Suppressor macrophage treated with lipopolysaccharide for 1 hour (primary cell): ENCODE results near the gene HTR5A.

Experiments used
- DNase-seq, 3 donors: peaks; one replicate each; pipeline ENCODE4 v3.0.0-alpha.2; 2020 to 2022

HTR5A gene

DNA sequence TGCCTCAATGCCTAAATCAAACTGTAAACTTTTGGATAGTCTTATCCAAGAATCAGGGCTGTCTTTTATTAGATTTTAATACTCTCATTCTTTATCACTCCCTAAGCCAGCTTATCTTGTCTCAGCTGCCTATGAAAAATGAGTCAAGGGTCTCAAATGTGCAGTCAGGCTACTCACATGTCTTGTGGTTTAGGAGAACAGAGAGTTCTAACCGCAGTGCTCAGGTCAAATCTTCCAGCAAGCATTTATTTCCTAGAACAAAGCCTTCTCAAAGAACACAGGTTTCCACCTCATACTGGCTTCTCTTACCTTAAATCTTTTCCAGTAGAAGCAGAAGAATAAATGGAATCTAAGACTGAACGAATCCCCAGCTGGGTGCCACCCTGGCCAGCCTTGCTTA is 23.5 kb downstream of the HTR5A start:
- no peak for DNase-seq

DNA sequence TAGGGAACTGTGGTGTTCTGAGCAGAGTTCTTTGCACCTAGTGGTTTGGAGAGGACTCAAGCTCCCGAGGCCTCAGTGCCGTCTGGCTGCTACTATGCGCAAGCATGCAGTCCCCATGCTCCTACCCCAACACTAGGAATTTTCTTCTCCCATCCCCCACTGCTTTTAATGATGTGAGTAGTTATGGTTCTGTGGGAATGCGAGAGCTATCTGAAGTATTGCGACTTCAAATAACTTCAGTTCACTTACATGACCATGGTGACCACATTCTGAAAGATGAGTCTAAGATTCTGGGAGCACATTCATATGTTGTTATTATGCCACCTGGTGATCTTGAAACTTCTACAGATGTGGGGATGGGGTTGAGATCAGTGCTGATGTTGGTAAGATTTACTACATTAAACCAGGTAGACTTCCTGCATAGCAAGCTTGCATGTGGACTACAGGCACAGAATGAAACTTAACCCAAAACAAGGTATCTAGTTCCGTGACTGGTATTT is 24.6 kb downstream of the HTR5A start:
- DNase-seq = no peak

DNA sequence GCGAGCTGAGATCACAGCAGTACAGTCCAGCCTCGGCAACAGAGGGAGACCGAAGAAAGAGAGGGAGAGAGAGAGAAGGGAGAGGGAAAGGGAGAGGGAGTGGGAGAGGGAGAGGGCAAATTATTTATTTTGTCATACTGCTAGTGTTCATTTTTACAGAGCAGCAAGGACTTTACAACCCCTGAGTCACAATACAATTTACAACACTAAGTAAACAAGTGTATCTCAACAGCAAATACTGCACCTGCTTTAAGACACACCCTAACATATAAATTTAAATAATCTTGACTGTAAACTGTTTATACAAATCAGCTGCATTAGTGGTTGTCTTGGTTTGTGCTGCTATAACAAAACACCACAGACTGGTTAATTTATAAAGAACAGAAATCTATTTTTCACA is 27.2 kb downstream of the HTR5A start:
- no peak for DNase-seq

DNA sequence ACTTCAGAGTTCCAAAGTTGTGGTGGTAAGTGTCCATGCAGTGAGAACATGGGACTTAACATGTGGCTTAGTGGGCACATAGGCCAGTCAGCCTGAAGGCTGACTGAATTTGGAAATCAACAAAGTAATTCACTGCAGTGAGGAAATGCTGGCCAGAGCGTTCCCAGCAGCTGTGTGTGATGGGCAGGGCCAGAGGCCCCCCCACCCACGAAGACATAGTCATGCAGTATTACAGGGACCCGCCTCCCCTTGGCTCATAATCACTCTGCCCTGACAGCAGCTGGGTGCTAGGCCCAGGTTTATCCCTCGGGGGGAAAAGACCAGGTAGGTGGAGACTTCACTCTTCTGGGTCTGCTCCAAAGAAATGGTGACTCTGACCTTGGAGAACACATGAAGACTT is 33.7 kb downstream of the HTR5A start:
- no peak for DNase-seq

DNA sequence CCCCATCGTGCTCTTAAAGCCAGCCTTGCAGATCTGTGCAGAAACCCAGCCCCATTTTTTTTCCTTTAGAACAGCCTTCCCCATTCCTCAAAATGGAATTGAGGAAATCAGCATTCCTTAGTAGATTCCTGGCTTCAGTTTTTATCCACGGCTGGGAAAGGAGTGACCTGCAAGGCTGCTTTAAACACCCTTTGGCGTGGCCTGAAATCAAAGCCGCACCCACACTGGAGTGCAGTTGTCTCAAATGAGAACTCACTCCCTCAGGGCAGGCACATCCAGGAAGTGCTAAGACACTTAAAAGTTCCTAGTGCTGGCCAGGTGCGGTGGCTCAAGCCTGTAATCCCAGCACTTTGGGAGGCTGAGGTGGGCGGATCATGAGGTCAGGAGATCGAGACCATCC is 34.8 kb downstream of the HTR5A start:
- DNase-seq = no peak

DNA sequence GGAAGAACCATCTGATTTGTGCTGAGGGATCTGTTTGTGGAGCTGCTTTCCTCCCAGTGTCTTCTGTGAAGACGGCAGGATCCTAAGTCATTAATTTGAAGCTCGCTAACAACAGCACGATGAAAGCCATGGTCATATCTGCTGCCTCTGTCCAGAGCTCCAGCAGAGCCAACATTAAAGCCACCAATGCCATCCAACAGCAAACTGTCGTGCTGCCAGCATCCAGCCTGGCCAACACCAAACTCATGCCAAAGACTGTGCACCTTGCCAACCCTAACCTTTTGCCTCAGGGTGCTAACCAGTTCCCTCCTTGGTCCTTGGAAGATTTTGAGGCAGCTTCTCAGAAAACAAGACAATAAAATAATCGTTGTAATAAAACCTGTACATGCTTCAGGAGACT is 36.2 kb downstream of the HTR5A start:
- no peak for DNase-seq

DNA sequence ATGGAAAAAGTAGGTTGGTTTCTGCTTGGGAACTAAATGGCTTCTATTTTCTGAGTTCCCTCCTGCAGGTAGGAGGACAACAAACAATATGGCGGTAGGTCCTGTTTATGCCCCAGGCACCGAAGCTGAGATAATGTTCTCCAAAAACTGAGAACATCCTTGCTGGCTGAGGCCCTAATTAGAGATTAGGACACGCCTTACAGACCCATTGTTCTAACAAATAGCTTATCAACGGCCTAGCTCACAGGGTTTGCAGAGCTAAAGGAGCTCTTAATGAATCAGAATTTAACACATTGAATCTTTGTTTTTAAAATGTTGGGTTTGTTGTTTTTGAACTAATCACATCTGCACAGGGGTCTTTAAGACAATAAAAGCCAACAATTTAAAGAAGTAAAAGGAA is 37.0 kb downstream of the HTR5A start:
- no peak for DNase-seq

DNA sequence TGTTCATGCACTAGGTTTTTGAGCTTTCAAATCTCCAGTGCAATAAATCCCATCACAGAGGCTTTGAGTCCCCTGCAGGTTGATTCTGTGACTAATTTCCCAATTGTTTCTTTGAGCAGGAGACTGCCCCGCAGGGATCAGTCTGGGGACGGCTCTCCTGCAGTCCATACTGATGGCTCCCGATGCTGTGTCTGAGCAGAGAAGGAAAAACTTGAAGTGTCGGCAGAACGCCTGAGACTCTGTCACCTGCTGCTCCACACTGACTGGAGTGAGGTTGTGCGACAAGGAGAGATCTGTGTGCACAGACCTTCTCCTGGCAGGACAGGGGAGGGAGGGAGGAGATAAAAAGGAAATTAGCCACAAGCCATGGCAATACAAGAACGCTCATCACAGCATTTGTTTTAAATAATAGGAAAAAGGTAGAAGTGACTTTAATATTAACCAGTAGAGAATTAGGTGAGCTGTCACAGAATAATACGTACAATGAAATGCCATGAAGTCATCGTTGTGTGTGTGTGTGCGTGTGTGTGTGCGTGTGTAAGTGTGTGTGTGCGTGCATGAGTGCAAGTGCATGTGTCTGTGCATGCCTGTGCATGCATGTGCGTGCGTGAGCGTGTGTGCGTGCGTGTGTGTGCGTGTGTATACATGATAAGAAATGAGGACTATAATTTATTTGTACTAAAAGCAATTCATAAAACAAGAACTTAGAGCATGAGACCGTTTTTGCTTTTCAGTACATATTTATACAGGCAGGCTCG is 38.2 kb downstream of the HTR5A start:
- no peak for DNase-seq

DNA sequence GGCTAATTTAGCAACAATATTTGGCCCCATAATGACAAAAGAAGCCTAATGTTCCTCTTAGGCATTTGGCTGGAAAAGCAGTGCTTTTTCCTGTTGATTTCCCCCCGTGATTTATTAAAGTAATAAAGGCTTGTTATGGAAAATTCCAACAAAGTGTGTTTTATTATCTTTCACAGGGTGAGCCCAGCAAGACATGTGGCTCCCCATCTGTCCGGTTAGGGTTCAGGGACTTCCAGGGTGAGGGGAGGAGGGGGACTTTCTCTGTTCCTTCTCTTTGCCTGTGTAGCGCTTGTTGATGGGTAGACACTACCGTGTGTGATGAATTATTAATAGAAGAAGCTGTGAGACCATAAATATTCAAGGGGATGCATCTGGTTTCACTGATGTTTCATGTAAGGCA is 39.0 kb downstream of the HTR5A start:
- DNase-seq = no peak

DNA sequence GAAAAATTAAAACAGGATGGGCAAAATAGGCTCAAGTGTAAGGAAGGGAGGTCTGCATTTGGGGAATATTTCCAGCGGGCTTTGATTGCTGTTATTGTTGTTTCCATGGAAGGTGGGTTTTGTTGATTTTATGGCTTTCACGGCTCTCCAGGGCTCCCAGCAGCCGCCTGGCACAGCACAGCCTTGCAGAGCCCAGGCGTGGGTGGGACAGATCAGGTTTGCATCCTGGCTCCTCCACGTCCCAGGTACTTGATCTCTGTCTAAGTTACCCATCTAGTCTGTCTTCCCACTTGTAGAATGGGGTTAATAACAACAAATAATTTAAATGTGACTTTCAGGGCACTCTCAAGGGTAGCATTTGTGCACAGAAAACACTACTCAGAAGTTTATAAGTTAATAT is 45.2 kb downstream of the HTR5A start:
- DNase-seq = no peak

DNA sequence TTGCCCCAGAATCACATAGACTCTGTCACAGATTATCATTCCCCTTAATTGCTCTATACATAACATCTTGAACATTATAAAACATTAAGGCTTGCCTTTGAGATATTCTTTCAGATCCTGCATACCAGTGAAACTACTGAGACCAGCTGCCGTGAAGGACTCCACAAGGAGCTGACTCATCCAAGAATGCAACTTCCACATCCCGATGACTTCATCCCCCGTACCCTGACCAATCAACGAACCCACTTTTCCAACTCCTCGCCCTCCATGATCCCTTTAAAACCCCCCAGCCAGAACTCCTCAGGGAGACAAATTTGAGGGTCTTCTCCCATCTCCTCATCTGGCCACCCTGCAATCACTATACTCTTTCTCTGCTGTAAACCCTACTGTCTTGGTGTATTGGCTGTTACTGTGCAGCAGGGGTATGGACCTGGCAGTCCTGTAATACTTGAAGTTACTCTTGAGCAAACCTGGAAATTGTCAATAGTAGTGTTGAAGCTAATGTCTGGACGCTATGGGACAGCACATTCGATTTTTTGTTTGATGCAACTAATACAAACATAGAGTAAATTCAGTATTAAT is 49.8 kb downstream of the HTR5A start:
- no peak for DNase-seq

DNA sequence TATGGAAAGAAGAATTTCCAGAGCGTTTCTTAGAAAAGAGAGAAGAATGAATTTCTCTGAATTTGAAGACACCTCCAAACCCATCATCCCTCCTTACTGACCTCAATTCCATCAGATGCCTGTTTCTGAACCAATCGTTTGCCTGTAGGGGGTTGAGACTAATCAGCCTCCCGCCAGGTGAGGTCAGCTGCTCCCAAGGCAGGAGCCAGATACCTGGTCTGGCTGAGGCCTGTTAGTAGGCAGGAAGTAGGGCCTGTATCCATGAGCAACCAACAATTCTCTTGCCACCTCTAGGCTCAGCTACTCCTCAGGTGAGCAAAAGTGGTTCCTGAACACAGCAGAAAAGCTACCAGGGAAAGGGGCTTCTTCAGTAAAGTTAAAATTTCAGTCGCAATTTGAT is 50.3 kb downstream of the HTR5A start:
- no peak for DNase-seq

DNA sequence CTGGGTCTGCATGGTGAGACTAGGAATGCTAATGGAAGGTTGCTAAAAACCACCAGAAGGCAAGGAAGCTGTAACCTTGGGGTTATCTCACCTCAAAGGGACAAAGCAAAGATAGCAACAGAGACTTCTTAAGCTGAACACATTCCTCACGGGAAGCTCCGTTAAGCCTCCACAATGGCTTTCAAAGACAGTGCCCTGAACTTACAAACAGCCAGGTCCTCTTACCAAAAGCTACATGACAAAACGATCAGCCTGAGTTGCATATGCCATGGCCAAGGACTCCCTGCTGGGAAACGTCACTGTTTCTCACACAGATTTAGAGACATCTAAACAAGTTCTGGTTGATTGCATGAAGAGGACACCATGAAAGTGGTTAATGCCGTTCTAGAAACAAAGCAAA is 52.7 kb downstream of the HTR5A start:
- no peak for DNase-seq

DNA sequence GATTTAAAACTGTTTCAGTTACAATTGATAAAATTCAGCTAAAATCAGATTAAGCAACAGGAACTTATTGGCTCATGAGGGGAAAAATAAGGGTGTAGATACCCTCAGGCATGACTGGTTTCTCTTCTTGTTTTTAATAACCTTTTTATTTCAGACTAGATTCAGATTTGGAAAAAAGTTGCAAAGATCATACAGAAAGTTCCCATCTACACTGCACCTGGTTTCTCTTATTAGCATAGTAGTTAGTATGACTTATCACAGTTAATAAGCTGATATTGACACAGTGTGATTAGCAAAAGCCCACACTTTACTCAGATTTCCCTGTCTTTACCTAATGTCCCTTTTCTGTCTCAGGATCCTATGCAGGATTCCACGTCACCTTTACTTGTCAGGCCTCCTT is 53.3 kb downstream of the HTR5A start:
- no peak for DNase-seq

DNA sequence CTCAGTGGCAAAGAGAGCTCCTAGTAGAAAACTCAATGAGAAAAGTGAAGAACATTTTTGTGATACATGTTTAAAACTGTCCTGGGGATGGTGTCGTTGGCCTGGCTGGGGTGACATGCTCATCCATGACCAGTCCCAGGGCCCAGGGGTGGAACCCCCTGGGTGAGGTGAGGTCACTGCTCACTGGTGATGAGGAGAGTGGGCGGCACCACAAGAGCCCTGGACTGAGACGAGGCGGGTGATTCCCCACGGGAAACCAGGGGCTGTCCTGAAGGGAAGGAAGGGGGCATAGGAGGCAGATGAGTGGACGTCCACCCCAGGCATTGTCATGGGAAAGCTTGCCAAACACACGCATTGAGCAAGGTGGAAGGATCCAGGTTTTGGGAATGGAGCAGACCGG is 54.6 kb downstream of the HTR5A start:
- peak; percentile 11 to 58 (median 27) for DNase-seq

DNA sequence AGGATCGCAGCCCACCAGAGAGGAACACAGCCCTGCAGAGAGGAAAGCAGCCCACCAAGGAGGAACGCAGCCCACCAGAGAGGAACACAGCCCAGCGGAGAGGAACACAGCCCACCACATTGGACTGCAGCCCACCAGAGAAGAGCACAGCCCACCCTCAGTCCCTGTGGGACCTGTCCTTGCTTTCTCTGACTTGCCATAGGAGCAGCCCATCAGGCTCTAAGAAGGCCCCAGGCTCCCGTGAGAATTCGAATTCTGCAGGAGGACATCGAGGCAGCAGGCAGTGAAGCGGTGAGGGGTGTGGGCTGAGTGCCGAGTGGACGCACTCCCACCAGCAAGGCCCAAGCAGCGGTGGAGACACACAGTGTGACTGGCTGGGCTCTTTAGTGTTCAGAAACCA is 59.1 kb downstream of the HTR5A start:
- no peak for DNase-seq

DNA sequence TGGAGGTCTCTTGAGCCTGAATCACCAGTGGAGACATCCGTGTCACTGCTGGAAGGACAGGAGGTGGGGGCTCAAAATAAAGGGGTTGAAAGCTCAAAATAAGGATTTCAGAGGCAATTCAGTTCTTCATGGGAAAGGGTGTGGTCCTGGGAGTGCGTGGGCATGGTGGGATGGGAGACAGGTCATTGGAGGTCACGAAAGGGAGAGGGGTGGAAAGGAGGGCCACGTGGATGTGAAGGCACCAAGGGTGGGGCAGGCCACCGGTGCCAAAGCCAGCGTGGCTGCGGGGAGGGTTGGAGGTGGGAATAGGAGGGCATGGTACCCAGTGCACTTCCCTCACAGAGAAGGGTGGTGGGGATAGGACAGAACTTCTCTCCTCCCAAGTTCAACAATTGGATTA is 59.7 kb downstream of the HTR5A start:
- no peak for DNase-seq

DNA sequence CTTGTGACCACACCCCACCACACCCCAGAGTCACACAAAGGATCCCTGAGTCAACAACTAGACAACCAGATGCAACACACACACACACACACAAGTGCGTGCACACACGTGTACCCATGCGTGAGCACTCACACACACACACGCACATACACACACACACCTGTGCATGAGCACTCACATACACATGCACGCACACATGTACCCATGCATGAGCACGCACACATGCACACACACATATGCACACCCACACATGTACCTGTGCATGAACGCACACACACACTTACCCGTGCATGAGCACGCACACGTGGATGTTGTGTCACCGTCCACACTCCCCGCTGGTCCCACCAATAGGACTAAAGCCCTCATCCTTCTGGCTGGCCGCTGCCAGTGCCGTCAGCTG is 60.4 kb downstream of the HTR5A start:
- DNase-seq = no peak

DNA sequence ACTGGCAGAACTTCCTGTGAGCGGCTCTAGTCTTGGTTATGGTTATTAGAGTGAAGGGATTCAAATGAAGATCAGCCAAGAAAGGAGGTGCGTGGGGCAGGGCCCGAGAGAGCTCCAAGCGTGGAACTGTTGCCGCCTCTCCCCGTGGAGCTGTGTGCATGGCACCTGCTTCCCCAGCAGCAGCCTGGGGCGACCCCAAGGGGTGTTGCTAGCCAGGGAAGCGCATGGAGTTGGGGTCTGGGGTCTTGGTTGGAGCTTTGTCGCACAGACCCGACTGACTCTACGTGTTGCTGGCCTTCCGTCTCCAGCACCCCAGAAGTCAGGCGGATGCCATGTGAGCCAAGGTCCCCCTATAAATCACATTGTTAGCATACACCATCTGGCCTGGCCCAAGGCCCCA is 61.0 kb downstream of the HTR5A start:
- no peak for DNase-seq

DNA sequence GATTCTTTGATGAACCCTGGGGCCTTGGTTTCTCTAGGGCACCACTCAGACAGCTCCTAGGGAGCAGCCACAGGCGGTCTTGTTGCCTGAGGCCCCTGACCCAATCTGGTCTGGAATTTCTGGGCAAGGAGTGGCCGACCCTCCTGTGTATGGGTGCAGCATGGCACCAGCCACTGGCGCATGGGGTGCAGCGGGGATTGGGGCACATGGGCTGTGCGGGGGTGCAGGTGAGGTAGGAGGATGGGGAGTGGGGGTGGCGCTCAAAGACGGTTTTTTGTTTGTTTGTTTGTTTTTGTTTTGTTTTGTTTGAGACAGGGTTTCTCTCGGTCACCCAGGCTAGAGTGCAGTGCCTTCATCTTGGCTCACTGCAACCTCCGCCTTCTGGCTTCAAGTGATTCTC is 62.3 kb downstream of the HTR5A start:
- DNase-seq = no peak

DNA sequence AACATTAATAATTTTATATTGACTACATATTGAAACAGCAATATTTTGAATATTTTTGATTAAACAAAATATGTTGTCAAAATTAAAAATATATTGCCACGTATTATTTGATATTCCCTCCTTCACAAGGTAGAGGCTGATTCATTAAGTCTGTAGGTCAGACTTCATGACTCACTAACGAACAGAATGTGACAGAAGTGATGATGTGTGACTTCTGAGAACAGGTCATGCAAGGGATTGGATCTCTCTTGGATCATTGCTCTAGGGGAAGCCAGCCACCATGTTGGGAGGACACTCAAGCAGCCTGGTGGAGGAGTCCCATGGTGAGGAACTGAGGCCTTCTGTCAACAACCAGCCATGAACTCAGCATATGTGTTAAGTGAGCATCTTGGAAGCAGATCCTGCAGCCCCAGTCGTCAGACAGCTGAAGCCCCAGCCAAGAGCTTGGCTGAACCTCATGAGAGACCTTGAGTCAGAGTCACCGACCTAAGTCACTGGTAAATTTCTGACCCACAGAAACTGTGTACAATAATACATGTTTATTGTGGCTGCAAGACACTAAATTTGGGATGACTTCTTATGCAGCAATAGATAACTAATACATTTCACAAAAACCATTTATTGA is 66.6 kb downstream of the HTR5A start:
- no peak for DNase-seq
